RPMI8226 (cell line): ENCODE data around the gene NR1H4.
"Not testable (repeated sequence)": the region's sequence is repeated elsewhere in the genome, so short reads cannot be mapped to it uniquely, and the experiment has no call there.

Experiments
- DNase-seq: peaks from one replicate; pipeline ENCODE4 v3.0.0-alpha.2; 2015

NR1H4 gene

DNA sequence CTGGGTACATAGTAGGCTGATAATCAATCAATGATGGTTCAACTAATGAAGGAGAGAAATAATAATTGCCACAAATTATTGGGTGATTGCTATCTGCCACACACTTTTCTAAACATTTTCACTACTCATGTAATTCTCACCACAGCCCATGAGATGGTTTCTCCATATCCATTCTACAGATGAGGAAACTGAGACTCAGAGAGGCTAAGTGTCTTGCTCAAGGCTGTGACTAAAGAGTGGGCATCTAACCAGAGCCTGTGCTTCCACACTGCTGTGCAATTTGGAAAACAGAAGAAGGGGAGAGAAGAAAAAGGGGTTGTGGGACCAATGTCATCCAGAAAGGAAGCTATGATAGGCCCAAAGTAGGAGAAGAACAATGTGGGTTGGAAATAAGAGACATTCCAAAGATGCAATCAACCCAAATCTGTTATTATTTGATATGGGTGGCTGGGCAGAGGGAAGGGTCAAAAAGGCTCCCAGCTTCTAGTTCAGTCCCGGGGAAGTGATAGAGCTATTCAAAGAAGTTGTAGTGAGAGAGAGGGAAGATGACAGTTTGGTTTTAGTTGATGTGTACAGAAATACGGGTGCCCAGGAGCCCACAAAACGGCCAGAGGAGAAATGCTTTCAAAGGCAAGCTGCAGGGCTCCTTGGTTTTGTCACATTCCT, 483 bp upstream of the NR1H4 start:
- no peak for DNase-seq

GRCh38 chr12:100474617-100475016, 951 bp downstream of the NR1H4 start:
- DNase-seq = no peak

GRCh38 chr12:100476013-100476751, 2.5 kb downstream of the NR1H4 start:
- no peak for DNase-seq

- no peak for DNase-seq
These were observed 7.4 kb downstream of the NR1H4 start for GRCh38 chr12:100481021-100481420.

- DNase-seq = no peak
These were observed 10.7 kb downstream of the NR1H4 start for GRCh38 chr12:100484183-100484886.

GRCh38 chr12:100484891-100485471, 11.3 kb downstream of the NR1H4 start:
- no peak for DNase-seq

GRCh38 chr12:100485983-100486382, 12.3 kb downstream of the NR1H4 start:
- no peak for DNase-seq

- no peak for DNase-seq
These were observed 15.7 kb downstream of the NR1H4 start for GRCh38 chr12:100489251-100489820.

DNA sequence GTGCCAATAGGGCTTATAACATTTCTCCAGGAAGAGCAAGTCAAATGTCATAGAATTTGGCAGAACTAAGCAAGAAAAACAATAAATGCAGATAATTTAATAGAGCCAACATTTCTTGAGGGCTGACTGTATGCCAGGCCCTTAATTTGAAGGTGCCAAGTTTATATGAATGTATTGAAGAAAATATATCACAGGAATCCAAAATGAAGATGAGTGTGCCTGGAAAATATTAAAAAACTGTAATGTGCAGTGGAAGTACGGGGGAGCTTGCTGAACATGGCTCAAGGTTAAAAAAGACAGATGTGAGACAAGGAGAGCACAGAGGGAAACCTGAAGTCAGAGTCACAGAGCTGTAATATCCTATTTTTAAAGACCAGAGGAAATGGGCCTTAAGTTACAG, 16.4 kb downstream of the NR1H4 start:
- DNase-seq = no peak

GRCh38 chr12:100491104-100491503, 17.4 kb downstream of the NR1H4 start:
- no peak for DNase-seq

- no peak for DNase-seq
These were observed 19.8 kb downstream of the NR1H4 start for GRCh38 chr12:100493396-100494012.

DNA sequence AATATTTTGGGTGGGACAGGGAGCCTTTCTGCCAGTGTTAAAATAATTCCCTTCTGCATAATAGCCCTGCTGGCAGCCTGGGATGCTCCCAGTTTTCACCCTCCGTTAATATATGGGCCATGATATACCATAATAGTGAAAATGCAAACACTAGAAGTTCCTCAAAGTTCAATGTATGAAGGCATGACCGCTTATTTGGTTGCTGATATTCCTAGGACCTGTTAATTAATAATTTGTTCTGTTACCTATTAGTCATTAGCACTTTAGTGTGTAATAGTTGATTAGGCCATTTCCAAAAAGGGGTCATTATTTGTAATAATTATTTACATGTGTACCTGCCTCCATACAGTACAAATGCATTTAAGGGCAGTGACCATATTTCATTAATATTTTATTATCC, 20.4 kb downstream of the NR1H4 start:
- no peak for DNase-seq

GRCh38 chr12:100494538-100494937, 20.9 kb downstream of the NR1H4 start:
- DNase-seq = no peak

DNA sequence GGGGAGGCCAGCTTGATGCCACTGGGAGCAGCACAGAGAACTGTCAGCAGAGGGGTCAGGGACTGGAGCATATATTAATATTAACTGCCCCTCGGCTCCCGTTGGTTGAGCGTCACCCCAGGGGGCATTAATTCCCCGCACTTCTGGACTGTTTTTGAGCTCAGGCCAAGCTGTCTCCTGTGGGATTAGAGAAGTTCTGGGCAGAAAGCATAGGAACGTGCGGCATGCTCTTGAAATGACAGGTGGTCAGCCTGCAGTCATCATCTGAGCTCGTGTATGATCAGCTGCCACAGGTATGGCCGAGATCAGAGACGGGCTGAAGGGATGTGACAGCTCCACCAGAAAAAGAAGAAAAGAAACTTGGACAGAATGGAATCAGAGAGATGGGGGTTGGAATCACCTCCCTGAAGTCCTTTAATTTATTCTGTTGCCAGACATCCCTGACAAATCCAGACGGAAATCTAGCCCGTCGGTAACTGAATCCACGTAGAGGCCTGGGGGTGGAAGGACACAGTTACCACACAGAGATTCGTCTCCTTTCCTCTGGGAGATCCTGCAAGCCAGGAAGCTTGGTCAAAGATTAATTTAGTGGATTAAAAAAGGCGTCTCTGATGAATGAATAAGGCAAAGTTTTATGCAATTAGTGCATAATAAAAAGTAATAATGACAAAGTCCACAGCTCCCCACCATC, 23.6 kb downstream of the NR1H4 start:
- no peak for DNase-seq

DNA sequence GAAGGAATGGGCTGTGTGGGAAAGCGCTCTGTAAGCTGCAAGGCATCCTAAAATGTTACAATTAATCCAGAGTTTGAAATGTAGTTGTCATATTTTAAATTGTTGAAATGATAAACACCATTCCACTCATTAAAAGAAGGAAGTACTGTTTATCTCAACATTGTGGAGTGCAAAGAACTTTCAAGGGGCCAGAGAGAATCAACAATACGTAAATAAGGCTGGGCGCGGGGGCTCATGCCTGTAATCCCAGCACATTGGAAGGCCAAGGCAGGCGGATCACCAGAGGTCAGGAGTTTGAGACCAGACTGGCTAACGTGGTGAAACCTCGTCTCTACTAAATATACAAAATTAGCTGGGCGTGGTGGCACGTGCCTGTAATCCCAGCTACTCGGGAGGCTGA, 24.5 kb downstream of the NR1H4 start:
- DNase-seq = no peak

DNA sequence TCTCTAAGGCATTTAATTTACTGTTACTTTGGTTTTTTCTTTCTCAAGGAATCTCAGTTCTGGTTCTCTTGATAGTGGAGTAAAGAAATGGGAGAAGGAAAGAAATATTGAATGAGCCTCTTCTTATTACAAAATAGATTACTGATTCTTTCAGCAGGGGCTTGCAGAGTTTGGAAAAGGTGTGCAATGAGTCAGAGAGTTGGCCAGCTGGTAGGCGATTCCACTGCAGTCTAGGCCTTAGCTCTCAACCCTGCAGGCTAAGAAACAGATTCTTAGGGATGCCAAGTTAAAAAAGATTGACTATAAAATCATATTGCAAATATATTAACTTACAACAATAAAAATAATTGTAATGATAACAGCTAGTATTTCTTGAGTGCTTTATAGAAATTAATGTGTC, 25.8 kb downstream of the NR1H4 start:
- no peak for DNase-seq

DNA sequence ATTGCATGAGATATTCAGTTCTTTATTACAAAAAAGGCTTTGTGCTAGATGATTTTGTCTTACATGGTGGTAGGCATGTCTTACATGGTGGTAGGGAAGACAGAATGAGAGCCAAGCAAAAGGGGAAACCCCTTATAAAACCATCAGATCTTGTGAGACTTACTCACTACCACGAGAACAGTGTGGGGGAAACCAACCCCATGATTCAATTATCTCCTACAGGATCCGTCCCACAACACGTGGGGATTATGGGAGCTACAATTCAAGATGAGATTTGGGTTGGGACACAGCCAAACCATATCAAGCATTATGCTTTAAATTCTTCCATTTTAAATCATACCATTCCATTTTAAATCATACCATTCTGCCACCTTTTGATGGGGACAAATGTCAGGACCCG, 29.1 kb downstream of the NR1H4 start:
- not testable (repeated sequence) for DNase-seq

GRCh38 chr12:100503228-100503628, 29.6 kb downstream of the NR1H4 start:
- no peak for DNase-seq

DNA sequence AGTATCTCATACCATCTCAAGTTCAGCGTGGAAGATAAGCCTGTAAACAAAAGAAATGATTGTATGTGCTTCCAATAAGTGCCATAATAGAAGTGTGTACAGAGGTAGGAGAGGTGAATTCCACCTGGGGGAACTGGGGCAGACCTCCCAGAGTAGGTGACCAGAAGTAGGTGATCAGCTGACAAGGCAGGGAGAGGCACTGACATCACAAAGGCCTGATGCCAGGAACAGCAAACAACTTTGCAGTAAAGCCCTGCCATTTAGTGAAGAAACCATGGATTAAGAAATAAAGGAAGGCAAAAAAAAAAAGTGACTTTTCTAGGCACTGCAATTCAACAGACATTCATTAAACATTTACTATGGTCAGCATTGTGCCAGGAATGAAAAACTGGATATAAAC, 31.1 kb downstream of the NR1H4 start:
- no peak for DNase-seq

DNA sequence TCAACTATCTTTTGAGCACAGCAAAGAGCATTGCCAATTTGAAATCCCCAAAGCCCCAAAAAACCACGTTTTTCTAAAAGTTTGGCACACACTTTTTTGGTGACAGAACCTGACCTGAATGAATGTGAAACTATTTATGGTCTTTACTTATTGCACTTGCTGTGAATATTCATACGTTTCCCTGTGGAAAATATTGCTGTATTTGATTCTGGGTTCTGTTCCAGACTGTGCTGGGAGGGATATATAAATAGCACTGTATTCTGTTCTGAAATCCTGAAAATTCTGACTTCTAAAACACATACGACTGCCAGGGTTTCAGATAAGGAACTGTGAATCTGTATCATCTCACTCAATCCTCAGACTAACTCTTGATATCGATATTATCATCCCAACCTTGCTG, 35.1 kb downstream of the NR1H4 start:
- DNase-seq = no peak

- no peak for DNase-seq
These were observed 39.0 kb downstream of the NR1H4 start for GRCh38 chr12:100512692-100513091.

DNA sequence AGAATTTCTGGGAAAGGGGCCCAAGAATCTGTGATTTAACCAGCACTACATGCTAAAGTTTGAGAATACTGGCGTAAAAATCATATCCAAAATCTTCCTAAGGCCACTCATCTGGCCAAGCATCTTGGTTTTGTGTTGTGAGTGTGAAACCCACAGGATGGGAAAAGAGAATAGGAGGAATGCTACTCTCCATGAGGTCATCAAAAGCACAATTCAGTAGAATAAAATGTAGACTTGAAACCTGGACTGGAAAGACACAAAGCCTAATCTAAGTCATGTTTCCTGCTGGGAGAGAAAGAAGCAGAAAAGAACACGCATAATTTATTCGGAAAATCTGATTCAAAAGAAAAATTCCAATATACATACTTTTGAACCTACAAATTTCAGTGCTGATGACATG, 42.3 kb downstream of the NR1H4 start:
- DNase-seq = no peak
